ENCODE measurements around the gene FGFR3.

The FGFR3 gene

DNA sequence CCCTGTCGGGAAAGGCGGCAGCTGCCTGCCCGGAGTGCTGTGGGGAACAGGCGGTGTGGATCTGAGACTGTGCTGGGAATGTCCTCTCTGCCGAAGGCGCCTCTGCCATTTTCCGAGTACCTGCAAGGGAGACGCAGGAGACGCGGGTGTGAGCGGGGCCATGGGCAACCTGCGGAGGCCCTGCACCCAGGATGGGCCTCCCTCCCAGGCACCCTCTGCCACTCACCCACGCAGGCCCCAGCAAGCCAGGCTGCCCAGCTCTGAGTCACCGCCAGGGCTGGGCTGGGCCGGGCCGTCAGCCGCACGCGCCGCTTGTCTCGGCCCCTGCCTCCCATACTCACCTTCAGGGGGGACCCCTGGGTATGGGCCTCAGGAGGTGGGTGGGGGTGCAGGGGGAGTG is 3.5 kb upstream of the FGFR3 start:
- DNase-seq: no peak

GRCh38 chr4:1790005-1790404 is 3.1 kb upstream of the FGFR3 start:
- no peak for DNase-seq

DNA sequence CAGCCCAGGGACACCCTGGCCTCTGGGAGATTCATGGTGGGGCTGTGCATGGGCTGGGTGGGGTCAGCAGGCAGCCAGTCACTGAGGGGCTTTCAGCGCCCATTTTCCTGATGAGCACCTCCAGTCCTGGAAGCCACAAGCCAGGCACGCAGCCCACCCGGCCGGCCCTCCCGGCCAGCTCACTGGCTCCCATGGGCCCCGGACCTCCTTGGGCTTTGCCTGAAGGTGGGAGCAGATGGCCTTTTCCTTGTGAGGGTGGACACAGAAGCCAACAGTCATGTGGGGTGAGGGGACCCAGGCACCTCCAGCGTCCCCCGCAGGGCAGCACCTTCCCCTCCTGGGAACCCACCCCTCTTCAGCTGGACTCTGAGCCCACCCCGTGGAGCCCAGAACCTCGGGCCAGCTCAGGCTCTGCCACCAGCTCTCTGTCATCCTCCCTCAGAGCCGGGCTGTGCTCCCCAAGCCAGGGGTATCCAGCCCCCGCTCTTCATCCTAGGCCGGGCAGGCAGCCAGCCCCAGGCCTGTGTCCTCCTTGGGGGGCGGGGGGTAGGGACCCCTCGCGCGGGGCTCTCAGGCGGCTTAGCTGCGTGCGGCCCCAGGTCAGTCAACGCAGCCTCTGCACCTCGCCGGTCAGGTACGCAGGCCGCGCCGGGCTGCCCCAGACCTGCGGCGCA is 798 bp upstream of the FGFR3 start:
- DNase-seq: no peak

GRCh38 chr4:1793496-1793840 is 375 bp downstream of the FGFR3 start:
- DNase-seq: peak; percentile 10

- DNase-seq: no peak
Measured at GRCh38 chr4:1793940-1794808, 1.1 kb downstream of the FGFR3 start.

DNA sequence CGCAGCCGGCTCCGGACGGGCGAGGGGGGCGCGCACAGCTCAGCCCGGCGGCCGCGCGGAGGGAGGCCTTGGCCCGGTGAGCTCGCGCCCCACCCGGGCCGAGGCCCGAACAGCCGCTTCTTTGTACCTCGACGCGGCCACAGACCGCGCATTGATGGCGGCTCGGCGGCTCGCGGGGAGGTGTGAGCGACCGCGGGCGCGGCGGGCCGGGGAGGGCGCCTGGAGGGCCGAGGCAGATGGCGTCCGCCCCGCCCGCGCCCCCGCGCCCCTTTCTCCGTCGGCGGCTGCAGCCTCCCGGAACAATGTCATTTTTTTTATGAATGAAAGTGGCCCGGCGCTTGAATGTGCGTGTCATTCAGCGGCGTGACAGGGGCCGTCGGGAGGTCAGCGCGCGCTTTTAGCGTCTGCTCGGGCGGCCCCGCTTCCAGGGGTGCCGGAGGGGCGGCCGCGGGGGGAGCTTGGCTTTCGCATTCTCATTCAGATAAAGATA is 1.8 kb downstream of the FGFR3 start:
- DNase-seq: no peak

DNA sequence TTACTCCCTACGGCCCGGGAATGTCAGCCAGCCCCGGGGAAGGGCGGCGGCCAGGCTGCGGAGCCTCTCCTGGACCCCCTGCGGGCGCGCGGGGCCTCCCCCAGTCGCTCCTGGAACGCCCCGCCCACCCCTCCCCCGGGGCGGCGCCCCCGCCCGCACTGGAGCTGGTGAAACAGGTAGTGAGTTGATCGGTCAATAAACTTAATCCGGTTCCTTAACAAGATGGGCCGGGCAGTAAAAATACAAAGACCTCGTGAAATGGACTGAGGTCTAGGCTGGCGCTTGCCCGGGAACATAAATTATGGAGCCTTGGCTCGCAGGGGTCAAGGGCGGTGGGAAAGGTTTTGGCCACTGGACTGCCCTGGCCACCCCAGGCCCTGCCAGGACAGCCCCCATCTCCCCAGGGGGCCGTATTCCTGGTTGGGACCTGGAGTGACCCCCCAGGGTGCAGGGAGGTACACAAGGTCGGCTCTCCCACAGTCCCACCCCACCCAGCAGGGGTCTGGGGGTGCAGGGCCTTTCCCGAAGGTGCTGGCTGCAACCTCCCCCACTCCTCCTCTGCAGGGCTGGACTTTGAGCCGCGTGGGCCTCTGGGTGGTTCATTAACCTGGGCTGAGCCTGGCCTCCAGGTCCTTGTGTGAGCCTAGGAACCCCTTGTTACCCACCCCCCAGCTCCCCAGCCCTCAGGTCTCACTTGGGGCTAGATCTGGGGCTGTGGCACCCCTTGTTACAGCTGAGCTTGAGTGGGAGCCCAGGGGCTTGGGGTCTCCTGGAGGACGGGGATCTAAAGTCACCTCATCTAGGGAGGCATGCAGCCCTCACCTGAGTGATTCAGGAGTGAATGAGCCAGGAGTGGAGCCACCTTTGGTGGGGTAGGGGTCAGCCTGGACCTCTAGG is 2.5 kb downstream of the FGFR3 start:
- DNase-seq: no peak

DNA sequence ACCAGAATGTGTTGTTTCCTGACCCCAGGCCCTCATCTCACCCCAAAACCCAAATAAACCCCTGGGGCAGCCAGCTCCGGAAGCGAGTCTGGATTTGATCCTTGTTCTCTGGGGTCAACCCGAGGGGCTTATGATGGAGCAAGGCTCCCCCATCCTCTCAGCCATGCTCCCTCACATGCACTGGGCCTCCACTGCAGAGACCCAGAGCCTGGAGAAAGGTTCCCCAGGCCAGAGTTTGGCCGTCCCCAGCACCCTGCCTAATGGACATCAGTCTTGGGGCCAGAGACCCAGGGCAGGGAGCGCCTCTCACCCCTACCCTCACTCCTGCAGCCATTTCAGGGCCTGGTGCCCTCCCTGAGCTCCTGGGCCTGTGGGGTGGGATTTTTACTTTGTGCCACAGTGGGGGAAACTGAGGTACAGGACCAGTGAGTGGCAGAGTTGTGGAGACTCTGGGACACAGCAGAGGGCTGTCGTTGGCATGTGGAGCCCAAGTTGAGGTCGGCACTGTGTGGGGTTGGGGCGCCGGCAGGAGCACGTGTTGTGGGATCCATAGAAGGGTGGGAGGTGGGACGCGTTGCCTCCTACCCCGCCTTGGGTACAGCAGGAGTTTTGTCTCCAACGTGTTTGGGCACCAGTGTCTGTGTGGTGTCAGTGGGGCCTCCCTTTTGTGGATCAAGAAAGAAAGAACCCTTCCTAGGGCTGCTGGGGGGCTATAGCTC is 3.6 kb downstream of the FGFR3 start:
- DNase-seq: no peak

- no peak for DNase-seq
Measured at GRCh38 chr4:1797298-1797860, 4.3 kb downstream of the FGFR3 start.

- no peak for DNase-seq
Measured at GRCh38 chr4:1797861-1798579, 4.9 kb downstream of the FGFR3 start.

DNA sequence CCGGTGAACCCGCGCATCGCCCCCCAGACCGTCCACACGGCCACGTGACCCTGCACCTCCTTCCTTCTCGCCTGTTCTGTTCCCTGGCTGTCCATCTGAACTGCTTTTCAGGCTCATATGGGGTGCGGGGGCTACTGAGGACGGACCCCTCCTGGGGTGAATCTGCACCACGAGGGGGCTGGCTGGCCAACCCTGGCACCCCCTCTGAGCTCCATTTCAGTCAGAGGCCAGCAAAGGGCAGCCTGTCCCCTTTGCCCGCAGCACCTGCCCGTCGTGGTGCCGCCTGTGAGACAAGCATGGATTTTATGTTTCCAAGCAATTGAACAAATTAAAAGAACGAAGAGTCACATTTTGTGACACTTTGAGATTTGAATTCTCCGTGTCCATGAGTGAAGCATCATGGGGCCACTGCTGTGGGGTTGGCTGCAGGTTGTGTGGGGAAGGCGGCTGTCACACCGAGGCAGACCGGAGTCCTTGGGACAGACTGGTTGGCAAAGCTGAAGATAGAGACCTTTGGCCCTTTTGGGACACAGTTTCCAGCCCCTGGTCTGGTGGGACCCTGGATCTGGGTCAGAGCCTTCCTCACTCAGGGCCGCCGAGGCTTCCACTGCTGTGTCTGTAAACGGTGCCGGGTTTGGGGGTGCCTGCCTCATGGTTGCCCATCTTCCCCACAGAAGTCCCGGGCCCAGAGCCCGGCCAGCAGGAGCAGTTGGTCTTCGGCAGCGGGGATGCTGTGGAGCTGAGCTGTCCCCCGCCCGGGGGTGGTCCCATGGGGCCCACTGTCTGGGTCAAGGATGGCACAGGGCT is 5.7 kb downstream of the FGFR3 start:
- DNase-seq: no peak

DNA sequence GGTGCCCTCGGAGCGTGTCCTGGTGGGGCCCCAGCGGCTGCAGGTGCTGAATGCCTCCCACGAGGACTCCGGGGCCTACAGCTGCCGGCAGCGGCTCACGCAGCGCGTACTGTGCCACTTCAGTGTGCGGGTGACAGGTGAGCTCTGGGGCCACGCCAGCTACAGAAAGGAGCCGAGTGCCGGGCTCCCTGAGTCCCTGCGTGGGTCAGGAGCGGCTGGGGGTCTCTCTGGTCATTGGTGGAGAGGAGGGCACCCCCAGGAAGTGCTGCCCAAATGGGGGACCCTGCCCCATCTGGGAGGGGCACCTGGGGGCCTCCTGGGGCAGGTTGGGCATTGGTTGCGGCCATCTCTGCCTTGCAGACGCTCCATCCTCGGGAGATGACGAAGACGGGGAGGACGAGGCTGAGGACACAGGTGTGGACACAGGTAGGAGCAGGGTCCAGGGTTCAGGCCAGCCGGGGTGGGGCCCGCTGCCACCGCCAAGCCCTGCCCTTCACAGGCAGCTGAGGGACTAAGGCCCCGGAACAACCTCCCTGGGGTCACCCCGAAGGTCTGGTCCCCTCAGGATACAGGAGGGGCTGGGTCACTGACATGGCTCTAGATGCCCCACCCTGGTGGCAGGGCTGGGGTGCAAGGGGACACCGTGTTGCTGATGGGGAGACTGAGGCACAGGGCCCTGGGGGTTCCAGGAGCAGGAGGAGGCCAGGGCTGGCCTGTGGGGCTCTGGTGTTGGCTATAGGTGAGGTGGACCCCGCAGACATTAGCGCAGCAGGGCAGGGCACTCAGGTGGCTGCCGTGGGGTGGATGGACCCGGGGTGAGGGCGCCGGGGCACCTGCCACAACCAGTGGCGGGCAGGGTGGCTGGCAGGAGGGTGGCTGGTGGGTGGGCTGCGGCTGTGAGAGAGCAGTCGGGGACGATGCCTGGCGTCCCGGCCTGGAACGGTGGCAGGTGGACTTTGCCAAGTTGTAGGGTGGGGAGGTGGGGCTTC is 6.6 kb downstream of the FGFR3 start:
- no peak for DNase-seq

DNA sequence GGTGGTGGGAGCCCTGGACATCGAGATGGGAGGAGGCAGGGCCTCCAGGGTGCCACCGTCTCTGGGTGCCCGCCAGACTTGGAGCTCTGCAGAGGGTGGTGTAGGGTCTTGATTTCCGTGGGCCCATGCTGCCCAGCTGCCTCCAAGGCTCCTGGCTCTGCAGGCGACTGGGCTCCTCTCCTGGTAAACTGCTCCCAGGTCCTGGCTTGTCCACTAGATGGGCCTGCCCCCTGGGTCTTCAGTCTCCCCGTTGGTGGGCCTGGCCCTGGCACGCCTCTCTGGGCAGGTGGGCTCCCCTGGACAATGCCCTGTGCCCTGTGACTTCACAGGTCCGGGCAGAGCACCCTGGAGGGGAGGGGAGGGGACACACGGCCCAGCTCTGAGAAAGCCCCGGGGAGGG is 7.7 kb downstream of the FGFR3 start:
- DNase-seq: no peak

GRCh38 chr4:1801286-1801958 is 8.3 kb downstream of the FGFR3 start:
- no peak for DNase-seq

GRCh38 chr4:1802151-1802715 is 9.1 kb downstream of the FGFR3 start:
- DNase-seq: no peak

DNA sequence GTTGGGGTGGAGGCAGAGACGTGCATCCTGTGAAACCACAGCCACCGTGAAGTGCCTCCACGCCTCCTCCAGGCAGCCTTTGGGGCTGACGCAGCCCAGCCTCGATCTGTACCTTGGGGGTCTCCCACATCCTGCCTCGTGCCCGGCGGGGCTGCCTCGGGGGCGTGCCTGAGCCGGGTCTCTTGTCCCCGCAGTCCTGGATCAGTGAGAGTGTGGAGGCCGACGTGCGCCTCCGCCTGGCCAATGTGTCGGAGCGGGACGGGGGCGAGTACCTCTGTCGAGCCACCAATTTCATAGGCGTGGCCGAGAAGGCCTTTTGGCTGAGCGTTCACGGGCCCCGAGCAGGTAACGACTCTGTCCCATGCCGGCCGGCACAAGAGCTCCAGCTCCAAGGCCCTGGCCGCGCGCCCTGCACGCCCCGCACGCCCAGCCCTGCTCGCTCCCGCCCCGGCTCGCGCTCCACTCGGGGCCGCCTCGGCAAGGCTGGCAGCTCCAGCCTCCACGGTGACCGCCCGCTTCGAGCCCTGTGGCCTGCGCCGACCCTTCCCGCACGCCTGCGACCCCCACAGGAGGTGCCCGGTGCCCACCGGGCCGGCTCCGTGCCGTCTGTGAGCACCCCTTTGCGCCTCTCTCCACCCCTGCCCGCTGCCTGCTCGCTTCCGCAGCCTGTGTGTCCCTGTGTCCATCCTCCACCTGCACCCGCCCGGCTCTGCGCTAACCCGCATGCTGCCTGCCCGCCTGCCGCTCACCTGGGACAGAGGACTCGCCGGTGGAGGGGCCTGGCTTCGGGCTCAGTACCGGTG is 9.8 kb downstream of the FGFR3 start:
- DNase-seq: no peak

Data from fibroblast of upper back skin (primary cell).